ENCODE measurements around the gene CHDH. TPM values are rescaled to one million over a fixed set of nuclear protein-coding genes. Genes with fewer than 3 reads are reported as not detected.

The CHDH gene
- total and polyA plus RNA-seq, 12 donors, result 0.29 to 17.5 (median 2.2) TPM

DNA sequence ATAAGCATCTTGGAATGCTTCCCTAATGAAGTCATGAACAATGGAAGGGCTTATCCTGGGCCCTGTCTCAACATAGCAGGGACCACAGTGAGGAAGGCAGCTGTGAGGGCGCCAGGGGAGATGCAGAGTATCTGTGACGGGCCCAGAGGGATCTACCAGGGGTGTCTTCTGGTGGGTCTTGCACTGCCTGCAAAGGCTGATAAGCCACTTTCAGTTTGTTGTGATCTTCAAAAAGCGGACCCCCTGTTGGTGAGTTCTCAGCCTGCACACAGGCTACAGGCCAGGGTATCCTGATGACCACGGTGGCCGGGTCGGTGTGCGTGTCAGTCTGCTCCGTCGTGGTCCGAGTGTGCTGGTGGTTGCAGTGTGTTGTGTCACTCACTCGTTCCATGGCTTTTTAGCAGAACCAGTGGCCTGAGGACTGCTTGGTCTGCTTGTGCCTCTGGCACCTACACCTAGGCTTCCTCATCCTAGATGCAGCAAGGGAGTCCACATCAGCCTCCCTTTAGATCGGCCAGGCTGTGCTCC lies 46.8 kb downstream of the CHDH start:
- Histone ChIP-seq H3K27me3 (peaks cover 0 to 10% (median 0%) of the 10 kb centered on the region in 7 donors), H3K9me3 (no peaks in the 10 kb centered on the region), H3K4me1 (peaks cover 0 to 13% (median 0%) of the 10 kb centered on the region in 9 donors), H3K27ac (no peak overlapping the region), H3K36me3 (no peaks in the 10 kb centered on the region), H3K4me3 (no peak overlapping the region)
- WGBS, 2 donors, result 92 to 93% methylated on average over 12 of the region's 12 CpGs
- ATAC-seq (no peak), DNase-seq (no peak)
- TF ChIP-seq, protein P1, sequence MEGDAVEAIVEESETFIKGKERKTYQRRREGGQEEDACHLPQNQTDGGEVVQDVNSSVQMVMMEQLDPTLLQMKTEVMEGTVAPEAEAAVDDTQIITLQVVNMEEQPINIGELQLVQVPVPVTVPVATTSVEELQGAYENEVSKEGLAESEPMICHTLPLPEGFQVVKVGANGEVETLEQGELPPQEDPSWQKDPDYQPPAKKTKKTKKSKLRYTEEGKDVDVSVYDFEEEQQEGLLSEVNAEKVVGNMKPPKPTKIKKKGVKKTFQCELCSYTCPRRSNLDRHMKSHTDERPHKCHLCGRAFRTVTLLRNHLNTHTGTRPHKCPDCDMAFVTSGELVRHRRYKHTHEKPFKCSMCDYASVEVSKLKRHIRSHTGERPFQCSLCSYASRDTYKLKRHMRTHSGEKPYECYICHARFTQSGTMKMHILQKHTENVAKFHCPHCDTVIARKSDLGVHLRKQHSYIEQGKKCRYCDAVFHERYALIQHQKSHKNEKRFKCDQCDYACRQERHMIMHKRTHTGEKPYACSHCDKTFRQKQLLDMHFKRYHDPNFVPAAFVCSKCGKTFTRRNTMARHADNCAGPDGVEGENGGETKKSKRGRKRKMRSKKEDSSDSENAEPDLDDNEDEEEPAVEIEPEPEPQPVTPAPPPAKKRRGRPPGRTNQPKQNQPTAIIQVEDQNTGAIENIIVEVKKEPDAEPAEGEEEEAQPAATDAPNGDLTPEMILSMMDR (IDR thresholded peaks at IDR 0.05), result no peak
- intact Hi-C loops (cut with DNase I), result no loop called here

DNA sequence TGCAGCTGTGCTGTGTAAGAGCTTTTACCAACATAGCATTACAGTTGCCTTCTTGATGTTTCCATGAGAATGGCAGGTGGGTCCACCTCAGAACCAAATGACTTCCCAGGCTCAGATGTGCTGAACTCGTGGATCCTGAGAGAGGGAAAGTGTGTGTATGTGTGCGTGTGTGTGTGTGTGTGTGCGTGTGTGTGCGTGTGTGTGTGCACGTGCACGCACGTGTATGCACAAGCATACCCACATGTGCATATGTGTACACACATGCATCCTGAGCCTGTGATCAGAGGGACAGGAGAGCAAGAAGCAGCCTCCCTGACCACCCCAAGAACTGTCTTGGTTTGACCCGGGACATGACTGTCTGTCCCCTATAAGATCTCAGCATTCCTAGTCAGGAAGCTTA lies 48.1 kb downstream of the CHDH start:
- Histone ChIP-seq H3K27ac (no peak overlapping the region), H3K27me3 (peaks cover 0 to 10% (median 0%) of the 10 kb centered on the region in 7 donors), H3K4me1 (peaks cover 0 to 9% (median 0%) of the 10 kb centered on the region in 9 donors), H3K4me3 (no peak overlapping the region), H3K9me3 (no peaks in the 10 kb centered on the region), H3K36me3 (no peaks in the 10 kb centered on the region)
- no peak for ATAC-seq
- 82 to 88% methylated on average over 8 of the region's 8 CpGs for WGBS, 2 donors
- intact Hi-C loops (cut with DNase I), result no loop called here
- TF ChIP-seq, protein P1 (IDR thresholded peaks at IDR 0.05), result no peak
- no peak for DNase-seq

DNA sequence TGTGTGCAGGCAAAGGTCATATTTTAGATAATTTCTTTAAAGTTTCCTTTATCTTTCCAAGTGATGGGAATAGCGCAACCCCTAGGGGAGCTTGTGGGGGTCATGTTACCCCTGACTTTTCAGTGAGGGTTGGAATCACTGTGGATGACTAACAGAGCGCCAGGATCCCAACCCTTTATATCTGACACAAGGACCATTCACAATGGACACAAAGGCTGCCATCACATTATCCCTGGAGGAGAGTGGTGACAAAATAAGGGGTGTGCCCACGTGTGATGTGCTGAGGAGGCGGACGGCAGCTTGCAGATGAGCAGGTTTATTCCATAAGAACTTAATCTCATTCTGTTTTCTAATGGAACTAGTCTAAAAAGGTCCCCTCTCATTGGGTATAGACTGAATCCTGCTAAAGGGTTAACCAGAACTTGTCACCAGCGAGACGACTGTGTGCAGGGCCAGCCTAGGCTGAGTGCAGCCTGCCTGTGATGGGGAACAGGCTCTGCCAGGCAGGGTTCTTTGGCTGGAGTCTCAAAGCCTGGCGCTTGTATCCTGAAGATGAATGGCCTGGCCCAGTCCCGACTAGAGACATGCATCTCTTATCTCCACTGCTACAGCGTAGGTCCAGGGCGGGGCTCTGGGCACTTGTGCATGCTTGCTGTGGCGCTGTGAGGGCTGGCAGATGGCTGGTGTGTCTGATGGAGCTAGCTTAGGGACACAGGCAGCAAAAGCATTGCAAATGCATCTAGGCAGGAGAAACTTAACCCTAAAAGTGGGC lies 50.2 kb downstream of the CHDH start:
- Histone ChIP-seq H3K36me3 (no peaks in the 10 kb centered on the region), H3K27me3 (peaks cover 0 to 10% (median 0%) of the 10 kb centered on the region in 7 donors), H3K27ac (no peak overlapping the region), H3K9me3 (no peaks in the 10 kb centered on the region), H3K4me1 (peaks cover 0 to 9% (median 0%) of the 10 kb centered on the region in 9 donors), H3K4me3 (no peak overlapping the region)
- WGBS, 2 donors, result 31 to 33% methylated on average over 12 of the region's 12 CpGs
- TF ChIP-seq, protein P1 (IDR thresholded peaks at IDR 0.05), result no peak
- DNase-seq, result peak; percentile 63 to 72
- ATAC-seq, result peak; percentile 75 to 97 (median 91)
- intact Hi-C loops (cut with DNase I), result loop anchor here in 1 of 10 donors (2.0 kb wide), 1 partner anchor 29 kb away; no protein-coding TSS in a partner anchor

DNA sequence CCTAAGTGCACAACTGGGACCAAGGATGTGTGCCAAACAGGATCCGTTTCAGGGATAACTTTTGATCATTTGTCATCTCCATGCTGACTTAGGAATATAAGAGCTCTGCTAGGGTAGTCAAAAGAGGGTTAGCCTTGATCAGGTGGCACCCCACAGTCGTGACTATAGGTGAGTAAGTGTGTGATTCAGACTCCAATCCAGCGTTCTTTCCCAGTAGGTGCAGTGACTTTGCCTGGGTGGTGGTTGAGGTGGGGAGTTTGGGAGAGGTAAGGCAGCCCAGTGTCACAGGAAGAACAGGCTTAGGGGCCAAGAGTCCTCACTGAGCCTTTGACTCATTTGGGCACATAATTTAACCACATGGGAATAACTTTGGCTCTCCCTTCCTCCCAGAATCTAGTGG lies 51.0 kb downstream of the CHDH start:
- Histone ChIP-seq H3K27ac (no peak overlapping the region), H3K27me3 (peaks cover 0 to 10% (median 0%) of the 10 kb centered on the region in 7 donors), H3K4me1 (peaks cover 0 to 9% (median 0%) of the 10 kb centered on the region in 9 donors), H3K36me3 (no peaks in the 10 kb centered on the region), H3K4me3 (no peak overlapping the region), H3K9me3 (no peaks in the 10 kb centered on the region)
- TF ChIP-seq, protein P1 (IDR thresholded peaks at IDR 0.05), result no peak
- no peak for DNase-seq
- WGBS, 2 donors, result 61 to 69% methylated on average over 3 of the region's 3 CpGs
- no peak for ATAC-seq
- intact Hi-C loops (cut with DNase I), result loop anchor here in 1 of 10 donors (2.0 kb wide), 1 partner anchor 28 kb away; no protein-coding TSS in a partner anchor
